ENCODE measurements around the gene VPS26C.

- TF ChIP-seq CTCF (IDR thresholded peaks at IDR 0.05; ENCODE audit: low read depth, low read length, poor library complexity, severe bottlenecking) (peak; percentile 78), EZH2phosphoT487 (IDR thresholded peaks at IDR 0.05; ENCODE audit: borderline replicate concordance, low read length) (no peak)
These were observed 46.0 kb downstream of the VPS26C start for GRCh38 chr21:37220981-37221664.
